HL-60 (cell line): ENCODE data around the gene SYT10.

Experiments used
- DNase-seq, 2 experiments: peaks; one replicate each; pipeline ENCODE4 v3.0.0-alpha.2; 2010 to 2020; ENCODE audit warnings: low read depth in 1 of 2, low spot score in 1 of 2
- H3K27ac ChIP-seq: fragments of 250-450 bp; sonication (Bioruptor Pico); replicated peaks from 2 replicates; pipeline ENCODE4 v1.5.1; 2020; ENCODE audit warnings: mild to moderate bottlenecking, moderate library complexity
- H3K27me3 ChIP-seq: fragments of 250-450 bp; sonication (Bioruptor Pico); 2 replicates; pipeline ENCODE4 v1.5.1; 2021; ENCODE audit warnings: mild to moderate bottlenecking, moderate library complexity; ENCODE audit not compliant: insufficient read depth, poor library complexity, severe bottlenecking
- H3K4me3 ChIP-seq: replicated peaks from 2 replicates; pipeline ENCODE4 v1.5.1; 2011; ENCODE audit warnings: mild to moderate bottlenecking, control low read depth, low read length; ENCODE audit not compliant: insufficient read depth
- GABPA ChIP-seq: IDR thresholded peaks from 2 replicates; pipeline ENCODE4 v1.6.1; 2012; ENCODE audit warnings: low read depth
- POLR2AphosphoS5 ChIP-seq: IDR thresholded peaks from 2 replicates; pipeline ENCODE4 v1.6.1; 2012; ENCODE audit warnings: low read depth
- REST ChIP-seq: IDR thresholded peaks from 2 replicates; pipeline ENCODE4 v1.6.1; 2012; ENCODE audit warnings: low read depth; ENCODE audit not compliant: insufficient replicate concordance
- SPI1 ChIP-seq: IDR thresholded peaks from 2 replicates; pipeline ENCODE4 v1.6.1; 2012; ENCODE audit warnings: low read depth, mild to moderate bottlenecking, borderline replicate concordance
- TF ChIP-seq, protein P1 (sequence below): IDR thresholded peaks from one replicate; pipeline ENCODE4 v1.5.1; 2011; ENCODE audit warnings: low read length, control low read depth, inconsistent platforms; ENCODE audit not compliant: insufficient read depth

The SYT10 gene

GRCh38 chr12:33440477-33440876 lies 858 bp upstream of the SYT10 start:
- TF ChIP-seq POLR2AphosphoS5 (no peak), SPI1 (no peak), GABPA (no peak), REST (no peak)
- TF ChIP-seq, protein P1, sequence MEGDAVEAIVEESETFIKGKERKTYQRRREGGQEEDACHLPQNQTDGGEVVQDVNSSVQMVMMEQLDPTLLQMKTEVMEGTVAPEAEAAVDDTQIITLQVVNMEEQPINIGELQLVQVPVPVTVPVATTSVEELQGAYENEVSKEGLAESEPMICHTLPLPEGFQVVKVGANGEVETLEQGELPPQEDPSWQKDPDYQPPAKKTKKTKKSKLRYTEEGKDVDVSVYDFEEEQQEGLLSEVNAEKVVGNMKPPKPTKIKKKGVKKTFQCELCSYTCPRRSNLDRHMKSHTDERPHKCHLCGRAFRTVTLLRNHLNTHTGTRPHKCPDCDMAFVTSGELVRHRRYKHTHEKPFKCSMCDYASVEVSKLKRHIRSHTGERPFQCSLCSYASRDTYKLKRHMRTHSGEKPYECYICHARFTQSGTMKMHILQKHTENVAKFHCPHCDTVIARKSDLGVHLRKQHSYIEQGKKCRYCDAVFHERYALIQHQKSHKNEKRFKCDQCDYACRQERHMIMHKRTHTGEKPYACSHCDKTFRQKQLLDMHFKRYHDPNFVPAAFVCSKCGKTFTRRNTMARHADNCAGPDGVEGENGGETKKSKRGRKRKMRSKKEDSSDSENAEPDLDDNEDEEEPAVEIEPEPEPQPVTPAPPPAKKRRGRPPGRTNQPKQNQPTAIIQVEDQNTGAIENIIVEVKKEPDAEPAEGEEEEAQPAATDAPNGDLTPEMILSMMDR, result no peak
- Histone ChIP-seq H3K4me3 (no peak overlapping the region), H3K27ac (no peak overlapping the region), H3K27me3 (peaks cover 45% of the 10 kb centered on the region)
- DNase-seq, result no peak

- TF ChIP-seq, protein P1, result no peak
- TF ChIP-seq REST (no peak), GABPA (no peak), POLR2AphosphoS5 (no peak), SPI1 (no peak)
- H3K27me3 ChIP-seq, result peaks cover 43% of the 10 kb centered on the region
- DNase-seq, result no peak
- peak overlapping the region; percentile 41 for H3K4me3 ChIP-seq
- no peak overlapping the region for H3K27ac ChIP-seq
These were observed 600 bp downstream of the SYT10 start for GRCh38 chr12:33438851-33439586.

GRCh38 chr12:33438025-33438772 lies 1.4 kb downstream of the SYT10 start:
- DNase-seq, result no peak
- Histone ChIP-seq H3K4me3 (no peak overlapping the region), H3K27ac (no peak overlapping the region), H3K27me3 (peaks cover 43% of the 10 kb centered on the region)
- TF ChIP-seq POLR2AphosphoS5 (no peak), REST (no peak), SPI1 (no peak), GABPA (no peak)
- TF ChIP-seq, protein P1, result no peak
